Subcutaneous adipose tissue (tissue), 4 donors: Measurements from ENCODE around the gene TRMO. TPM values are rescaled to one million over a fixed set of nuclear protein-coding genes. Genes with fewer than 3 reads are reported as not detected.

ENCODE experiments used
- small RNA-seq: library from RNA; depleted of rRNA; stranded (forward); fragments of <200 nt; gene quantifications from one replicate; pipeline ENCODE3, GENCODE V24; 2016
- total RNA-seq, 4 donors: library from RNA; depleted of rRNA; stranded (reverse); fragments of >200 nt; gene quantifications; one replicate each; pipeline ENCODE4 v1.1.0, GENCODE V29; 2016
- TF ChIP-seq, protein P1 (sequence below): fragments of 450-650 bp; IDR thresholded peaks from one replicate; pipeline ENCODE4 v1.5.1; 2016; ENCODE audit warnings: low read depth, mild to moderate bottlenecking, control low read depth, antibody characterized with exemption, moderate library complexity

The TRMO gene
- total RNA-seq, 4 donors from 2014 or later = 21.7 to 29.5 (median 26.3) TPM

DNA sequence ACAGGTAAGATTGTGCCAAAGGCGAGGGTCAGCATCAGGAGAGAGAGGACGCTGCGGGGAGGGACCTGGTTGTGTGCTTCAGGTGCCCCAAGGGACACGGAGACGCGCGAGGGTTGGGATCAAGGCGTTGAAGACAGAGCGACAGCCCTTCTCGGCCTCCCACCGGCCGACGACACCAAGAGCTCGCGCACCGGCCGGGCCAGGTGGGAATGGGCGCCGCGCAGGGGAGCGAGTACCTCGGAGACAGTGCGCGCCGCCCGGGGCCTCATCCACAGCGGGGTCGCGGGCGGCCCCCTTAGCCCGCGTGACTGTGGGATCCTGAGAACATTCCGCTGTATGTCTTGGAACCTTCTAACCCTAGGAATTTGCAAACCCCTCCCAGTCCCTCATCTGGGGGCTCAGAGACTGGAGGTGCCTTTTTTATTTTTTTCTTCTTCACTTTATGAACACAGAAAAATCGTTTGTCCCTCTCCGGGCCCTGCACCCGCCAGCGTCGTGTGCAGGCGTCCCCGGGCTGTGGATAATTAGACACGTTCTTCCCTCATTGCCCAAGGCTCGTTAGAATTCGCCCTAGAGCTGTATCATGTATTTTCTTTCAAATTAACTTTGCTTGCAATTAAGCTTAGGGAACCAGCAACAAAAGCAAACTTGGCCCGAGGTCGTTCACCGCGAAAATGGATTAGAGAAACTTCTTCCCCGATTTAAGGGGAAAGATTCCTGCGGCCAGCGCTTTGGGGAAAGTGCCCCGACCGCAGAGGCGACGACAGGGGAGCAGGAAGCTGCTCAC is 64.5 kb downstream of the TRMO start:
- TF ChIP-seq, protein P1, sequence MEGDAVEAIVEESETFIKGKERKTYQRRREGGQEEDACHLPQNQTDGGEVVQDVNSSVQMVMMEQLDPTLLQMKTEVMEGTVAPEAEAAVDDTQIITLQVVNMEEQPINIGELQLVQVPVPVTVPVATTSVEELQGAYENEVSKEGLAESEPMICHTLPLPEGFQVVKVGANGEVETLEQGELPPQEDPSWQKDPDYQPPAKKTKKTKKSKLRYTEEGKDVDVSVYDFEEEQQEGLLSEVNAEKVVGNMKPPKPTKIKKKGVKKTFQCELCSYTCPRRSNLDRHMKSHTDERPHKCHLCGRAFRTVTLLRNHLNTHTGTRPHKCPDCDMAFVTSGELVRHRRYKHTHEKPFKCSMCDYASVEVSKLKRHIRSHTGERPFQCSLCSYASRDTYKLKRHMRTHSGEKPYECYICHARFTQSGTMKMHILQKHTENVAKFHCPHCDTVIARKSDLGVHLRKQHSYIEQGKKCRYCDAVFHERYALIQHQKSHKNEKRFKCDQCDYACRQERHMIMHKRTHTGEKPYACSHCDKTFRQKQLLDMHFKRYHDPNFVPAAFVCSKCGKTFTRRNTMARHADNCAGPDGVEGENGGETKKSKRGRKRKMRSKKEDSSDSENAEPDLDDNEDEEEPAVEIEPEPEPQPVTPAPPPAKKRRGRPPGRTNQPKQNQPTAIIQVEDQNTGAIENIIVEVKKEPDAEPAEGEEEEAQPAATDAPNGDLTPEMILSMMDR = no peak

DNA sequence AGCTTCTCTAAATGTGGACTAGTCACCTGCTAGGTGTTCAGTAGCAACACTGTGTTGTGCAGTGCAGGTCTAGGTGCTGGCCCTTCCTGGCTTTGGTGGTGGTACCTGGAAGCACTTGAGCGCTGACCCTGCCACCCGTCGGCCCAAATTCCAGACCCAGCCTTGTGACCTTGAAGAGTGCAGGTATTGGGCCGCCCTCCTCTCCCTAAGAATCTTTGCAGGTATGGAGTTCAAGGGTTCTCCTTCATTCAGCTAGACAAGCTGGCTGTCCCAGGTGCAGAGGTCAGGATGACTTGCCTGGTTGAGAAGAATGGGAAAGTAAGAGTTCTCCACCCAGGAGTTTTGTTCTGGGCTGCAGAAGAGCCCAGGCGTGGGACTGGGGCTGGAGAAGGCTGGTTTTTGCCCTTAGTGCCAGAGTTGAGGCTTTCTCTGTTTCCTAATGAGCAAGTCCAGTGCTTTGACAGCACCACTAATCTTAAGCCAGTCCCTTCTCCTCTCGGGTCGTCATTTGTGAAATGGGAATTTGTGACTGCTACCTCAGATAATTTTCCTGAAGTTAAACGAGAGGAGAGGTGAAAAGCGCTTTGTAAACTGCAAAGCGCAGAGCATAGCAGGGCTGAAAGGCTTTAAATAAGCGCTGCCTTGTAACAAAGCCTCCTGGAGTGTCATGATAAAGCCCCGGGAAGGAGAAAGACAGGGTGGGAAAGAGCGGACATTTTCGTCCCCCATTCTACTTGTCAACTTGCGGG is 65.3 kb downstream of the TRMO start:
- TF ChIP-seq, protein P1 = no peak

DNA sequence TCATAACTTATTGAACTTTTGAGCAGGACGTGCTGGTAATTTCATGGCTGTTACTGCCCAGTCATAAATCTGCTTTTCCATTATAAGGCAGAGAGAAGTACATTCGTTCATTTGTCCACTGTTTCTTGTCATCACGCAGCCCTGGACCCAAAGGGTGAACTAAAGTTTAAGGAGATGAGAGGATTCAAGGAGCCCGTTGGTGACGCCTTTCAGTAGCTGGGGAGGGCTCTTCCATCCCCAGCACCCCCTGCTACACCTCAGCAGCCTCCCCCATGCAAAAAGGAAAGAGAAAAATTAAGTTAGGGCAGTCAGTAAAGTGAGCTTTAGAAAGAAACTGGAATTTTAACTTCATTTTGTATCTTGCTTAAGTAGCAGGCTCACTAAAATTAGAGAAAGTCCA is 66.4 kb downstream of the TRMO start:
- TF ChIP-seq, protein P1 = no peak

DNA sequence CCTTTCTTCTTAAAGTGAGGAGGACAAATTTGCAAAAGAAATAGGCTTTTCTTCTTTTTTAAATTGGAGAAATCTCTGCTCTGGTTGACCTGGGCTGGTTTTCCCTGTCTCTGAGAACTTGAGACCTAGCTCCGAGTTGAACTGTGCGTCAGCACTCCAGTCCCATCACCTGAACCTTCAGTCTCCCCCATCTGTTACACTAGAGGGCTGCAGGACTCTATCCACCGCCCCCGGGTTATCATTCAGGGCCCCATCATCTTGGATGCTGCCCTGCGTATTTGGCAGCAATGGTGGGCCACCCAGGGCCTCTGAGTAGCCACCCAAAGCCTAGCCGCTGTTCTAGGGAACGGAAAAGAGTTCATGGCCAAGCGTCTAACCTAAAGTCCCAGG is 66.8 kb downstream of the TRMO start:
- TF ChIP-seq, protein P1 = no peak

DNA sequence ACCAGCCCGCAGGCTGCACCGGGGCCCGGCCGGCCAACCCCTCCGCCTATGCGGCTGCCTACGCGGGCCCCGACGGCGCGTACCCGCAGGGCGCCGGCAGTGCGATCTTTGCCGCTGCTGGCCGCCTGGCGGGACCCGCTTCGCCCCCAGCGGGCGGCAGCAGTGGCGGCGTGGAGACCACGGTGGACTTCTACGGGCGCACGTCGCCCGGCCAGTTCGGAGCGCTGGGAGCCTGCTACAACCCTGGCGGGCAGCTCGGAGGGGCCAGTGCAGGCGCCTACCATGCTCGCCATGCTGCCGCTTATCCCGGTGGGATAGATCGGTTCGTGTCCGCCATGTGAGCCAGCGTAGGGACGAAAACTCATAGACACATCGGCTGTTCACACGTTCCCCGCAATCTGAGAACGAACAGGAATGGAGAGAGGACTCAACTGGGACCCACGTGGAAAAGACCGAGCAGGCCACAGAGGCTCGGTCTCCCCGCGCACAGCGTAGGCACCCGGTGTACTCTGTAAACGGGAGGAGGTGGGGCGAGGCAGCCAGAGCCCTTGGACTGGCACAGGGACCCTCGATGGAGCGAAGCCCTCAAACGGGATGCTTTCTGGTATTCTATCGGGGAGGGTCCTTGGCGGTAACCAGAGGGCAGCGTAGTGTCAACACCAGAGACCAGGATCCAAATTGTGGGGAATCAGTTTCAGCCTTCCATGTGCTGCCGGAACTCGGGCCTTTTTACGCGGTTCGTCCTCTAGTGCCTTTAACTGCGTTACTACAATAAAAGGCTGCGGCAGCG is 67.4 kb downstream of the TRMO start:
- TF ChIP-seq, protein P1 = no peak

Small RNAs within 50 kb of the gene (small RNA-seq; reads per million reads assigned to genes)
- 0.49 reads per million for gene RF00019

Other genes with a start within 250 kb of the TRMO start
- 10 to 100 TPM; 15.1 to 18.7 (median 18.4) TPM for gene XPA, start 225.2 kb downstream of the TRMO start, total RNA-seq
- gene FOXE1, start 69.3 kb downstream of the TRMO start, total RNA-seq = not detected
- under 1 TPM in 1 of 4 donors, not detected in 3; 0.65 TPM for gene HEMGN, start 15.7 kb upstream of the TRMO start, total RNA-seq
- gene ANP32B, start 60.8 kb upstream of the TRMO start, total RNA-seq = 10 to 100 TPM; 32.8 to 61.4 (median 43.8) TPM
- 10 to 100 TPM; 27.7 to 58.6 (median 41.9) TPM for gene NANS, start 134.2 kb upstream of the TRMO start, total RNA-seq
- 10 to 100 TPM; 10.7 to 44.2 (median 18.2) TPM for gene TRIM14, start 196.7 kb upstream of the TRMO start, total RNA-seq